Activated CD8-positive, alpha-beta memory T cell treated with anti-CD3 and anti-CD28 coated beads, Interleukin-2, amount 50 U/mL, for 48 hours (primary cell): ENCODE data around the gene SIGLEC10.

Source experiments
- DNase-seq: peaks from one replicate; pipeline ENCODE4 v3.0.0-alpha.2; 2020

SIGLEC10 gene

GRCh38 chr19:51365211-51365964, 52.1 kb downstream of the SIGLEC10 start:
- no peak for DNase-seq

DNA sequence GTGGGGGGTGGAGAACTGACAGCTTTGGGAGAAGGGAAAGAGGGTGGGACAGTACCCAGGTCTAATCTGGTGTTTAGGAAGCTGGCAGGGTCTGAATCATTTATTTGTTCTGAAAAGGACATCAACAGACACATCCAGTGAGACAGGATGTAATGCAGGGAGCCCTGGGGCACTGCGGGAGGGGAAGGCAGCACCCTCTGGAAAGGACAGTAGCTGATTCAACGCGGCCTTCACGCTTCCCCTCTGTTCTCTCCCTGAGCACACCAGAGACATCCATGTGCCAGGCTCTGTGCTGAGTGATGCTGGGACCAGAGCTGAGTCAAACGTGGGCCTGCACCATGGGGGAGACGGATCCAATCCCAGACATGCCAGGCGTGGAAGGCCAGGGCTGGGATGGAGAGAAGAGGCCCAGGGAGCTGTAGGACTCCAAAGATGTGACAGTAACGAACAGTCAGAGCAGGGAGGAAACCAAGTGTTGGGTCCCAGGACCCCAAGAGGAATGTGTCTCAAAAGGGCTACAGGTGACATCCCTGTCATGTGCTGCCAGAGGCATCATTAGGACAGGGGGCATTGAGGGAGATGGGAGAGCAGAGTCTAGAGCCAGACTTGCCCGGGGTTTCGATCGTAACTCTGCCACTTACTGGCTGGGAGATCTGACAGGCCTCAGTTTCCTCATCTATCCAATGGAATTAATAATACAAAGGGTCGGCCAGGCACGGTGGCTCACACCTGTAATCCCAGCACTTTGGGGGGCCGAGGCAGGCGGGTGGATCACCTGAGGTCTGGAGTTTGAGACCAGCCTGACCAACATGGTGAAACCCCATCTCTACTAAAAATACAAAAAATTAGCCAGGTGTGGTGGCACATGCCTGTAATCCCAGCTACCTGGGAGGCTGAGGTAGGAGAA, 53.0 kb downstream of the SIGLEC10 start:
- no peak for DNase-seq

DNA sequence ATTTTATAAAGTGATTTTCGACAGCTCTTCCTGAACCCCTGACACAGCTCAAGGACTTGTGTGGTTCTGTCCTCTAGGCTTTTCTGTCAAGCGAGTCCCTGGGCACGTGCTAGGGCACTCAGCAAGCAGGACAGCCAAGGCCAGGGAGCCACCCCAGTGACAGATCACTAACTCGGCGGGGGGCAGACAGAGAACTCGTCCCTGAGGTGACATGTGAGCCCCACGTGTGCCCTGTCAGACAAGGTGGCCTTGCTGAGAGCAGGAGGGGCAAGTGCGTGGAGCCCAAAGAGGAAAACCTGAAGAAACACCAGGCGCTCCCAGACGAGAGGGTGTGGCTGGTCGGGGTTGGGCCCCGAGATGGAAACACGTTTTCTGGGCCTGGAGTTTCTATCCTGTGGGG, 56.2 kb downstream of the SIGLEC10 start:
- DNase-seq, result no peak
